Measurements from ENCODE around the gene C11orf68. TPM values are rescaled to one million over a fixed set of nuclear protein-coding genes. Genes with fewer than 3 reads are reported as not detected.

The C11orf68 gene
- total and polyA plus RNA-seq, 9 of the 15 experiments (the other 6 are each of a cell fraction or from before 2014, with no cell fraction given): 3.6 to 35.9 (median 12.8) TPM

- 0 out of 2 replicates have a peak, but pooled peaks have one; percentile 43 for TF ChIP-seq EP300 (IDR thresholded peaks at IDR 0.05; ENCODE audit: low read length)
- no peak for TF ChIP-seq SETDB1 (IDR thresholded peaks at IDR 0.05; ENCODE audit: low read length)
- TF ChIP-seq NRF1 (conservative IDR thresholded peaks at IDR 0.05 in 1 of 2, IDR thresholded peaks at IDR 0.05 in 1 of 2): peak in 1 of 2 experiments; percentile 26; a peak in 1 of 4 replicates
- TF ChIP-seq ZNF316 (IDR thresholded peaks at IDR 0.05): no peak
- TF ChIP-seq, protein P1, sequence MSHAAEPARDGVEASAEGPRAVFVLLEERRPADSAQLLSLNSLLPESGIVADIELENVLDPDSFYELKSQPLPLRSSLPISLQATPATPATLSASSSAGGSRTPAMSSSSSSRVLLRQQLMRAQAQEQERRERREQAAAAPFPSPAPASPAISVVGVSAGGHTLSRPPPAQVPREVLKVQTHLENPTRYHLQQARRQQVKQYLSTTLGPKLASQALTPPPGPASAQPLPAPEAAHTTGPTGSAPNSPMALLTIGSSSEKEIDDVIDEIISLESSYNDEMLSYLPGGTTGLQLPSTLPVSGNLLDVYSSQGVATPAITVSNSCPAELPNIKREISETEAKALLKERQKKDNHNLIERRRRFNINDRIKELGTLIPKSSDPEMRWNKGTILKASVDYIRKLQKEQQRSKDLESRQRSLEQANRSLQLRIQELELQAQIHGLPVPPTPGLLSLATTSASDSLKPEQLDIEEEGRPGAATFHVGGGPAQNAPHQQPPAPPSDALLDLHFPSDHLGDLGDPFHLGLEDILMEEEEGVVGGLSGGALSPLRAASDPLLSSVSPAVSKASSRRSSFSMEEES (CRISPR knock-in tag; IDR thresholded peaks at IDR 0.05): no peak
- TF ChIP-seq TAF1 (IDR thresholded peaks at IDR 0.05; ENCODE audit: control insufficient read depth, extremely low read depth, insufficient read depth, low read length, severe bottlenecking): no peak
- no peak for TF ChIP-seq ADNP (tag; IDR thresholded peaks at IDR 0.05)
- no peak for TF ChIP-seq SMARCE1 (IDR thresholded peaks at IDR 0.05)
- TF ChIP-seq, protein P2, sequence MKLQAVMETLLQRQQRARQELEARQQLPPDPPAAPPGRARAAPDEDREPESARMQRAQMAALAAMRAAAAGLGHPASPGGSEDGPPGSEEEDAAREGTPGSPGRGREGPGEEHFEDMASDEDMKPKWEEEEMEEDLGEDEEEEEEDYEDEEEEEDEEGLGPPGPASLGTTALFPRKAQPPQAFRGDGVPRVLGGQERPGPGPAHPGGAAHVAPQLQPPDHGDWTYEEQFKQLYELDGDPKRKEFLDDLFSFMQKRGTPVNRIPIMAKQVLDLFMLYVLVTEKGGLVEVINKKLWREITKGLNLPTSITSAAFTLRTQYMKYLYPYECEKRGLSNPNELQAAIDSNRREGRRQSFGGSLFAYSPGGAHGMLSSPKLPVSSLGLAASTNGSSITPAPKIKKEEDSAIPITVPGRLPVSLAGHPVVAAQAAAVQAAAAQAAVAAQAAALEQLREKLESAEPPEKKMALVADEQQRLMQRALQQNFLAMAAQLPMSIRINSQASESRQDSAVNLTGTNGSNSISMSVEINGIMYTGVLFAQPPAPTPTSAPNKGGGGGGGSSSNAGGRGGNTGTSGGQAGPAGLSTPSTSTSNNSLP (IDR thresholded peaks at IDR 0.05; ENCODE audit: borderline replicate concordance, low read depth, low read length): no peak
- TF ChIP-seq ZBTB17 (CRISPR knock-in tag; IDR thresholded peaks at IDR 0.05): no peak
These were observed 20.1 kb downstream of the C11orf68 start (continued) for GRCh38 chr11:65898656-65899355.
